Measurements from ENCODE around the gene EPHB2.

Gene EPHB2

DNA sequence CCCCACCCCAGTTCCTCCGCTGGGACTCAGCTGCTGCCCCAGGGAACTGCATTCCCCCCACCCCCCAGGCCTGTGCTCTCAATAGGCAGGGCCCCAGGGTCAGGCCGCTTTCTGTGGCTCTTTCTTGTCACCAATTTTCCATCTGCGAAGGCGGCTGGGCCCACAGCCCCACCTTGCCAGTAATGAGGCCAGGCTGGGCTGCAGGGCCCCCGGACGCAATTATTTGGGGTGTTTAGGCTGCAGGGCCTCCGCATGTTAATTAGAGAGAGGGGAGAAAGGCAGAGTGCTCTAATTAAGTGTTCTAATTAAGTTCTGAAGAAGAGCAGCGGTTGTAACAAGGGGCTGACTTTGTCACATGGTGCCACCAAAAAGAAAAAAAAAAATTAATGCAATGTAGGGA is 71.8 kb downstream of the EPHB2 start:
- no peak for DNase-seq

- DNase-seq: no peak
Observed at GRCh38 chr1:22784317-22784716, 73.7 kb downstream of the EPHB2 start.

- no peak for DNase-seq
Observed at GRCh38 chr1:22784737-22785136, 74.1 kb downstream of the EPHB2 start.

DNA sequence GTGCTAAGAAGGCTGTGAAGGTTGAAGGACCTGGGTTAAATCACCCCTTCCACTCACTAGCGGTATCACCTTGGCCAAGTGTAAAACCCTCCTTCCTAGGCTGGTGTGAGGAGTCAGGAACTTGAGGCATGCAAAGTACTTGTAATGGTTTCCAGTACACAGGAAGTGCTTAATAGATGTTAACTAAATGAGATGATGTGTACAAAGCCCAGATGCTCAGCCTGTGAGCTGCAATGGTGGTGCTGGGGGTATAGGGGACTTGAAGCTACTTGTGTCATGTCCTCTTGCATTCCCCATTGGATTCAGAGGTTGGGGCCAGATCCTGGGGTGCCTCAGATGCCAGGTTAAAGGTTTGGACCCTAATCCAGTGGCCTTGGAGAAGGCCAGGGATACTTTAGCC is 75.5 kb downstream of the EPHB2 start:
- DNase-seq: no peak

- no peak for DNase-seq
Observed at GRCh38 chr1:22786719-22787489, 76.3 kb downstream of the EPHB2 start.

- no peak for DNase-seq
Observed at GRCh38 chr1:22787636-22788035, 77.0 kb downstream of the EPHB2 start.

- DNase-seq: no peak
Observed at GRCh38 chr1:22788254-22788661, 77.6 kb downstream of the EPHB2 start.

DNA sequence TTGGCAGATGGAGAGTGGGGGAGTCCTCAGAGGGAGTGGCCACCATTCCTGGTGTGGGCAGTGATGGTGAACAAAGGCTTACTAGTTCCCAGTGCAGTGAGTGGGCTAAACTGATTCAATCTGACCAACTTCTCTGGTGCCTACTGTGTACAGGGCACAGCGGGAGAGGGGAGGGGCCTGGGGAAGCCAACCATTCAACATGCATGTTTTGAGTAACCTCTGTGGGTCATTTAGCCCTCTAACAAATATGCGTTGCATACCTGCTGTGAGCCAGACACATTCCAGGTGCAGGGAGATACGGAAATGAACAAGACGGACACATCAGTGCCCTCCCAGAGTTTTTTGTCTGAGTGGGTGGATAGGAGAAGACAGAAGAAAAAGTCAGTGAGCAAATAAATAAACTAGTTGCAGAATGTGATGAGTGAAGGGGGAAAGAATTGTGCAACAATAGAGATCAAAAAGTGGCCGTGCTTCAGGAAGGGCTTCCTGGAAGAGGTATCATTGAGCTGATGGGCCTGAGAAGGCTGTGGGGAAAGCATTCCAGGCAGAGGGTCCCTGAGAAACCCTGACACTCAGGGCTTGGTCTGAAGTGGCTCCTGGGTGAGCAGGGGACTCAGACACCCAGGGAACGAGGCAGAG is 78.8 kb downstream of the EPHB2 start:
- DNase-seq: no peak

DNA sequence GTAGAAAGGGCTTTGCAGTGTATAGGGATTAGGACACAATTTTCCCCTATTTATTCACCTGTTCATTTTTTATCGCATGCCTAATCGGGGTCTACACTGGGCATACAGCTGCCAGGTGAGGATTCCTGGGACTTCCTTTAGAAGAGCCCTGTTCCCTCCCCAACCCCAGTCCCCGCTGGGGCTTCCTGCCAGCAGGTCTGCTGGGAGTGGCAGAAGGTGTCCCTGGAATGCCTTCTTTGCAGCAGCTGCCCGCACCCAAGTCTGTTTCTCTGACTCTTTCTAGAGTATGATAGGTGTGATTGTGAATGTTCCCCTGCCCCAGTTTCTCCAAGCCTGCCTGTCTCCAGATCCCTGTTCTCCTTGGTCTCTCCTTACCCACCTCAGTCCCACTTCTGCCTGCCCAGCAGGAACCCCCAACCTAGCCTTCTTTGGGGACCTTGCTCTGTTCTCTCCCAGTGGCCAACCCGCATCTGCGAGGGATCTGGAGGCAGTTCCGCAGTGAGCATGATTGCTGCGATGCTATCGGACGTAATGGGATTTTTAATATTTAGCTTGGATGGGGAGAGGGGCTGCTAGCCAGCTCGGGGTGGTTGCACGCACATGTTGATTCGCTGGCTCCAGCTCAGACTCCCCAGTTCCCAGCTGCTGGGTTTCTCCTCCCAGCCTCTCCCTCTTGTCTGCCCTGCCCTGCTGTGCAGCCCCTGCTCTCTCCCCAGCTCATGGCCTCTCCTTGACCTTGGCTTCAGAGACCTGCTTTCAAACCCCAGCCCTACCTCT is 79.8 kb downstream of the EPHB2 start:
- no peak for DNase-seq

DNA sequence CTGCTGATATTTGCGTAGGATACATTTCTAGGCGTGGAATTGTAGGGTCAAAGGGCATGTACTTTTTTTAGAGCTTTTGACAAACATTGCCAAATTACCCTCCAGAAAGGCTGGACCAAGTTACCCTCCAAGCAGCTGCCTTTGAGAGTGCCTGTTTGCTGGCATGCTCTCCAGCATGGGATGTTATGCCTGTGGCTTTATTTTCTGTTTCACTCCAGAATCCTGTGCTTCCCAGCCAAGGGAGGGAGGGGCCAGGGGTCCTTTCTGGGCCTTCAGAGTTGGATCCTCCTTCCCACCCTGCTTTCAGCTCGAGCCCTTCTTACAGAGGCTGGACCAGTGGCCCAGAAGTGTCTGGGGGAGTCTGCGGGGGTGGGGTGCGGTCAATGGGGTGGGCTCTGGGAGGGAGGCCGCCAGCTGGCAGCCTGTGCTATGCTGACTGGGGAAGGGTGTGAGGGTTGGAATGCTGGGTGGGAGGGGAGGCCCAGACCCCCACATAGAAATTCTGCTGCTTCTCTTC is 81.2 kb downstream of the EPHB2 start:
- DNase-seq: no peak

- DNase-seq: no peak
Observed at GRCh38 chr1:22792396-22793160, 81.9 kb downstream of the EPHB2 start.

DNA sequence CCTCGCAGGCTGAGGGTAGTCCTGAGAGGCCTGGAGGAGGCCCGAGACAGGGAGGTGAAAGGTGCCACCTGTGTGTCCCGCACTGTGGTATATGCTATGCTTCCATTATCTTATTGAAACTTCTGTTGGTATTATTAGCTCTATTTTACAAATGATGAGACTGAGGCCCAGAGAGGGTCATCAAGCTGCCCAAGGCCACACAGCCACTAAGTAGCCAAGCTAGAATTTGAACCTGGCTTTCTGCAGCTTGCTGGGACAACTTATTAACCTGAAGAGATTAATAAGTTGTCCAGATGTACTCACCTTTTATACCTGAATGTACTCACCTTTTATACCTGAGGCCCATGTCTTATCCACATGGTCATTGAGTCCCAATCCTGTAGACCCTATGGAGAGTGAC is 83.0 kb downstream of the EPHB2 start:
- DNase-seq: no peak

GRCh38 chr1:22794647-22795365 is 84.2 kb downstream of the EPHB2 start:
- no peak for DNase-seq

DNA sequence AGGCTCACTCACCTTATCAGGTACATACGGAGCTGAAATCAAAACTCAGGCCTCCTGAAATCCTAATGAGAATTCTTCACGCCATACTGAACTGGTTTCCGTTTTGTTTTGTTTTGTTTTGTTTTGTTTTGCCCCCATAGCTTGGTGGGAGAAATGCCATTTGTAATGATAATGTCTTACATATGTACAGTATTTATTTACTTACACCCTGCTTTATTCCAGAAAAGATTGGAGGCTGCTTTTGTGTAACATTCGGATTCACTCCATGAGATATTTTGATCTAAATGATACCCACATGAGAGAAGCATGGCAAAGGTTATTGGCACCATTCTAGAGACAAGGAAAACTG is 84.7 kb downstream of the EPHB2 start:
- no peak for DNase-seq

GRCh38 chr1:22796642-22797041 is 86.0 kb downstream of the EPHB2 start:
- DNase-seq: no peak

- no peak for DNase-seq
Observed at GRCh38 chr1:22798083-22798482, 87.4 kb downstream of the EPHB2 start.

DNA sequence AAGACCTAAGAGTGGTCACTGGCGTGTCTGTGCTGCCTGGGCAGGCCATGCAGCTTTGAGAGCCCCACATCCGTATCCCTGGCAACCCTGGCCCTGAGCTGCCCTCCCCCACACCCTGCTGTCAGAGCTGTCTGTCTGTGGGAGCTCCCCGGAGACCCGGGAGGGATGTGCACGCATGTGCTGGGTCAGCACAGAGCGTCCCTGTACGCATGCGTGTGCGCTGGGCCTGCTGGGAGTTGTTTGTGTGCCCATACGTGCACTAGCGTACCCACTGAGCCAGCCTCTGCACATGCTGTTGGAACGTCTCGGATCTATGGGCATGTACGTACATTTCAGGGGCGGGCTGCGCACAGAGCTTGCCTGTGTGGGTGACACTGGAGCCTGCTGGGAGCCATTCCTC is 89.3 kb downstream of the EPHB2 start:
- DNase-seq: no peak

DNA sequence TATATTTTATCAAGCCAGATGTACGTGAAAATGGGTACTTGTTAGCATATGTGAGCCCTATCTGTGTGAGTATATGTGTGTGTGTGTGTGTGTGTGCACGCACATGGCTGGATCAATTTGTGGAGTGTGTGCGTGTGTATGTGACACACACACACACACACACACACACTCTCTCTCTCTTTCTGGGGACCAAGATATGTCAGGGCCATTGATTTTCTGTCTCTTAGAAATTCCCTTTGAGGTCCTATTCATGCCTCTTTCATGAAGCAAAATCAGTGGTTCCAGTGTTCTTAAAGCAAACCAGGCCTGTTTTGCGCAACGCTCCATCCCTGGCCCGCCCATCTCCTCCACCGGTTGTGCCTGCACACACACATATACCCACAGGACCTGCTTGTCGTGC is 90.0 kb downstream of the EPHB2 start:
- DNase-seq: no peak

DNA sequence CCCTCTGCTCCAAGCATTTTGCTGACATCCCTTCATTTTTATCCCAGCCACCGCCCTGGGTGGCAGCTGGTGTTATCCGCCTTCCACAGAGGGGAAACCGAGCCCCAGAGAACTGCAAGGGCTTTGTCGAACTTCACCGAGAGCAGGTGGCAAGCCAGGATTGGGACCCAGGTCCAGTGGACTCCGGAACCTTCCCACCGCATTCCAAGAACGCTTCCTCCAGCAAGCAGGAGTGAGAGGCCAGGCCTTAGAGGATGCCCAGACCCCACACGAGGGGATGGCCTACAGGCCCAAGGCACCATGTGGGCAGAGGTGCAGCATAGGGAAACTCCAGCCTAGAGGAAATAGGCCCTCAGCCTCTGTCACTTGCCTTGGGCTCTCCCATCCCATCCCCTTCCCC is 90.7 kb downstream of the EPHB2 start:
- DNase-seq: no peak

GRCh38 chr1:22801761-22802160 is 91.1 kb downstream of the EPHB2 start:
- DNase-seq: no peak

- no peak for DNase-seq
Observed at GRCh38 chr1:22803833-22804232, 93.2 kb downstream of the EPHB2 start.

GRCh38 chr1:22804406-22804805 is 93.8 kb downstream of the EPHB2 start:
- no peak for DNase-seq
